HCT116 (cell line): ENCODE measurements around the gene EDN1. TPM values are rescaled to one million over a fixed set of nuclear protein-coding genes. Genes with fewer than 3 reads are reported as not detected.

Source experiments
- ATAC-seq: fragments of 200-7000 bp; cut with Tn5 transposase; 2 replicates; pipeline ENCODE4 v1.9.1; 2020; ENCODE audit warnings: mild to moderate bottlenecking, moderate library complexity
- BruUV-seq: library from RNA; stranded (reverse); fragments of 400-500 nt; replicated peaks from 2 replicates; lab custom pipeline; 2021; lab: Mats Ljungman, UMichigan
- CTCF ChIA-PET: fragments of 300-600 bp; sonication (Branson Sonifier 250); formaldehyde crosslinking; loops from one replicate; lab custom pipeline; 2021; ENCODE audit warnings: antibody characterized with exemption; lab: Charles Lee
- POLR2A ChIA-PET: fragments of 300-600, 350-600 bp; sonication (Branson Sonifier 250); formaldehyde crosslinking; loops from one replicate; lab custom pipeline; 2021; ENCODE audit warnings: antibody characterized with exemption; lab: Charles Lee
- RAD21 ChIA-PET, 2 experiments: fragments of 300-600 bp; sonication (Branson Sonifier 250); formaldehyde crosslinking; loops; one replicate each; lab custom pipeline; 2023; ENCODE audit warnings: low total read pairs in 2 of 2; ENCODE audit not compliant: uncharacterized antibody in 2 of 2, unreplicated experiment in 2 of 2, low non-redundant PET in 1 of 2; lab: Charles Lee
- DNase-seq: peaks from one replicate; pipeline ENCODE4 v3.0.0-alpha.2; 2010; ENCODE audit warnings: low read depth, low spot score
- H2AFZ ChIP-seq: fragments of 200-600 bp; shearing (Covaris generic), sonication (generic); 2 replicates; pipeline ENCODE4 v1.6.1; 2017; ENCODE audit warnings: low read depth, mixed run types, mixed read lengths, antibody characterized with exemption, low read length; ENCODE audit not compliant: poor library complexity, severe bottlenecking
- H3K27ac ChIP-seq: 2 replicates; pipeline ENCODE4 v1.5.1; 2012; ENCODE audit warnings: low read depth, low read length
- H3K27me3 ChIP-seq: fragments of 200-600 bp; sonication (generic); 2 replicates; pipeline ENCODE4 v1.6.1; 2016; ENCODE audit warnings: mixed run types, low read length, mixed read lengths; ENCODE audit not compliant: insufficient read depth
- H3K36me3 ChIP-seq, 2 experiments: fragments of 200-500 bp in 1 of 2; fragments of 200-600 bp in 1 of 2; sonication (Bioruptor generic) in 1 of 2; sonication (generic) in 1 of 2; 2 replicates each; pipeline versions ENCODE4 v1.5.1 to v1.6.1; 2014 to 2016; ENCODE audit warnings: low read length in 2 of 2, inconsistent platforms in 1 of 2, mixed read lengths in 1 of 2, mixed run types in 1 of 2; ENCODE audit not compliant: insufficient read depth in 2 of 2, control insufficient read depth in 1 of 2
- H3K4me1 ChIP-seq, 2 experiments: fragments of 200-600 bp in 1 of 2; sonication (generic) in 1 of 2; 2 replicates each; pipeline versions ENCODE4 v1.5.1 to v1.6.1; 2012 to 2017; ENCODE audit warnings: low read length in 2 of 2, inconsistent platforms in 1 of 2, mild to moderate bottlenecking in 1 of 2, mixed read lengths in 1 of 2, mixed run types in 1 of 2, moderate library complexity in 1 of 2; ENCODE audit not compliant: insufficient read depth in 2 of 2, control insufficient read depth in 1 of 2
- H3K4me2 ChIP-seq: fragments of 200-600 bp; sonication (generic); 2 replicates; pipeline ENCODE4 v1.6.1; 2017; ENCODE audit warnings: mixed run types, low read length, mixed read lengths
- H3K4me3 ChIP-seq, 2 experiments: fragments of 200-600 bp in 1 of 2; sonication (generic) in 1 of 2; replicated peaks in 1 of 2; 2 replicates each; pipeline ENCODE4 v1.5.1; 2011 to 2016; ENCODE audit warnings: low read length in 2 of 2, control low read depth in 1 of 2, low read depth in 1 of 2, mild to moderate bottlenecking in 1 of 2, mixed read lengths in 1 of 2, mixed run types in 1 of 2
- H3K79me2 ChIP-seq: fragments of 200-600 bp; sonication (generic); 2 replicates; pipeline ENCODE4 v1.6.1; 2017; ENCODE audit warnings: mild to moderate bottlenecking, mixed run types, low read length, moderate library complexity, mixed read lengths; ENCODE audit not compliant: insufficient read depth
- H3K9ac ChIP-seq: fragments of 200-600 bp; sonication (generic); 2 replicates; pipeline ENCODE4 v1.6.1; 2016; ENCODE audit warnings: low read length, mixed read lengths
- H3K9me2 ChIP-seq: fragments of 200-600 bp; sonication (generic), shearing (Covaris generic); 2 replicates; pipeline ENCODE4 v1.6.1; 2017; ENCODE audit warnings: mixed run types, mild to moderate bottlenecking, moderate library complexity; ENCODE audit not compliant: insufficient read depth
- H3K9me3 ChIP-seq, 2 experiments: fragments of 200-500 bp in 1 of 2; fragments of 200-600 bp in 1 of 2; sonication (Bioruptor generic) in 1 of 2; sonication (generic) in 1 of 2; 2 replicates each; pipeline ENCODE4 v1.6.1; 2014 to 2017; ENCODE audit warnings: low read length in 2 of 2, mixed read lengths in 2 of 2, inconsistent platforms in 1 of 2, low read depth in 1 of 2, mild to moderate bottlenecking in 1 of 2, mixed run types in 1 of 2, moderate library complexity in 1 of 2; ENCODE audit not compliant: control insufficient read depth in 1 of 2, insufficient read depth in 1 of 2
- H4K20me1 ChIP-seq: fragments of 200-600 bp; sonication (generic), shearing (Covaris generic); 2 replicates; pipeline ENCODE4 v1.6.1; 2017; ENCODE audit warnings: mixed run types, mild to moderate bottlenecking, moderate library complexity; ENCODE audit not compliant: insufficient read depth
- ATF3 ChIP-seq: IDR thresholded peaks from 2 replicates; pipeline ENCODE4 v1.6.1; 2012
- CEBPB ChIP-seq: IDR thresholded peaks from 2 replicates; pipeline ENCODE4 v1.6.1; 2012; ENCODE audit warnings: low read depth
- CTCF ChIP-seq, 3 experiments: fragments of 200-600 bp in 1 of 3; sonication (generic) in 1 of 3; IDR thresholded peaks in 2 of 3; conservative IDR thresholded peaks in 1 of 3; 2 replicates each; pipeline ENCODE4 v1.5.1; 2012 to 2017; ENCODE audit warnings: low read depth in 2 of 3, low read length in 2 of 3, antibody characterized with exemption in 1 of 3, borderline replicate concordance in 1 of 3, control low read depth in 1 of 3, mild to moderate bottlenecking in 1 of 3, mixed read lengths in 1 of 3, mixed run types in 1 of 3, moderate library complexity in 1 of 3; ENCODE audit not compliant: insufficient read depth in 1 of 3
- ELF1 ChIP-seq: IDR thresholded peaks from 2 replicates; pipeline ENCODE4 v1.6.1; 2012; ENCODE audit warnings: low read depth, borderline replicate concordance
- EZH2 ChIP-seq: fragments of 200-600 bp; sonication (generic); IDR thresholded peaks from 2 replicates; pipeline ENCODE4 v1.6.1; 2017; ENCODE audit warnings: antibody characterized with exemption, mixed run types
- EZH2phosphoT487 ChIP-seq: fragments of 200-600 bp; IDR thresholded peaks from 2 replicates; pipeline ENCODE4 v1.6.1; 2018; ENCODE audit warnings: antibody characterized with exemption, borderline replicate concordance
- MAX ChIP-seq: IDR thresholded peaks from 2 replicates; pipeline ENCODE4 v1.6.1; 2012
- REST ChIP-seq: IDR thresholded peaks from 2 replicates; pipeline ENCODE4 v1.6.1; 2012; ENCODE audit warnings: low read depth
- SRF ChIP-seq: IDR thresholded peaks from 2 replicates; pipeline ENCODE4 v1.6.1; 2012; ENCODE audit warnings: low read depth
- TCF7L2 ChIP-seq: IDR thresholded peaks from 2 replicates; pipeline ENCODE4 v1.7.0; 2011; ENCODE audit warnings: borderline replicate concordance, inconsistent platforms; ENCODE audit not compliant: insufficient read depth, insufficient read length; ENCODE audit errors: extremely low read depth
- ZFX ChIP-seq: fragments of 450-650 bp; IDR thresholded peaks from 2 replicates; pipeline ENCODE4 v1.6.1; 2017
- ZNF274 ChIP-seq: fragments of 200-500 bp; sonication (Bioruptor generic); IDR thresholded peaks from 2 replicates; pipeline ENCODE4 v1.6.1; 2014; ENCODE audit warnings: mild to moderate bottlenecking, low read depth, low read length, inconsistent platforms
- intact Hi-C: fragments of 100-400 bp; cut with micrococcal nuclease; formaldehyde crosslinking; loops from 2 replicates; pipeline ENCODE4 v1.10.0; 2022
- total RNA-seq: library from RNA; stranded (reverse); gene quantifications from one replicate; pipeline ENCODE4 v1.2.1, GENCODE V29; 2021; ENCODE audit not compliant: unreplicated experiment

The EDN1 gene
- total RNA-seq, 1 experiment from 2014 or later, result 0.22 TPM

- ATAC-seq (no peak), DNase-seq (no peak)
- ChIA-PET CTCF (interaction anchor here (1.0 to 1.6 kb wide), 3 partner anchors 9 to 304 kb away, joined by 3 to 4 read pairs (median 3); partner anchors contain the start of gene EDN1), POLR2A (interaction anchor here (0.8 kb wide), 1 partner anchor 12 kb away, joined by 3 read pairs; no protein-coding TSS in a partner anchor), RAD21 (no interaction called here)
- intact Hi-C loops, result no loop called here
- Histone ChIP-seq H3K36me3 (no peaks in the 10 kb centered on the region), H3K9me3 (no peaks in the 10 kb centered on the region), H3K27me3 (no peaks in the 10 kb centered on the region), H2AFZ (no peak overlapping the region), H3K4me1 (peaks cover 0 to 21% of the 10 kb centered on the region in 2 experiments; a peak in 3 of 4 replicates), H3K79me2 (no peaks in the 10 kb centered on the region), H3K4me3 (no peak overlapping the region), H3K4me2 (no peak overlapping the region), H3K9me2 (no peaks in the 10 kb centered on the region), H4K20me1 (no peaks in the 10 kb centered on the region), H3K9ac (no peak overlapping the region), H3K27ac (no peak overlapping the region)
- TF ChIP-seq SRF (no peak), CEBPB (no peak)
- no TSS peak for BruUV-seq
Observed at GRCh38 chr6:12298995-12299394, 8.8 kb downstream of the EDN1 start.

GRCh38 chr6:12301018-12301417 lies 10.9 kb downstream of the EDN1 start:
- no peaks in the 10 kb centered on the region for H3K79me2 ChIP-seq
- POLR2A ChIA-PET, result interaction anchor here (1.6 kb wide), 1 partner anchor 13 kb away, joined by 3 read pairs; no protein-coding TSS in a partner anchor
- no peak for DNase-seq
- no peak for ATAC-seq
- H3K9me2 ChIP-seq, result no peaks in the 10 kb centered on the region
- TF ChIP-seq REST, result no peak
- TF ChIP-seq MAX, result no peak
- no peak for TF ChIP-seq ELF1
- TF ChIP-seq ZNF274, result no peak
- TF ChIP-seq ZFX, result no peak
- TF ChIP-seq SRF, result no peak
- TF ChIP-seq TCF7L2, result no peak
- TF ChIP-seq EZH2phosphoT487, result no peak
- TF ChIP-seq CTCF (IDR thresholded peaks at IDR 0.05 in 2 of 3, conservative IDR thresholded peaks at IDR 0.05 in 1 of 3; ENCODE audit: borderline replicate concordance in 1 of 3, insufficient read depth in 1 of 3, low read depth in 2 of 3, low read length in 2 of 3), result no peak
- no peak for TF ChIP-seq EZH2
- no peak for TF ChIP-seq ATF3
- intact Hi-C loops, result no loop called here
- H3K9ac ChIP-seq, result no peak overlapping the region
- H4K20me1 ChIP-seq, result no peaks in the 10 kb centered on the region
- no peaks in the 10 kb centered on the region for H3K27me3 ChIP-seq
- H3K4me1 ChIP-seq, result peaks cover 0 to 15% of the 10 kb centered on the region in 2 experiments; a peak in 3 of 4 replicates
- H3K9me3 ChIP-seq, result no peaks in the 10 kb centered on the region
- no peak overlapping the region for H3K4me2 ChIP-seq
- no TSS peak for BruUV-seq
- H3K4me3 ChIP-seq, result no peak overlapping the region
- CTCF ChIA-PET, result no interaction called here
- no peak overlapping the region for H2AFZ ChIP-seq
- RAD21 ChIA-PET, result no interaction called here
- H3K36me3 ChIP-seq, result no peaks in the 10 kb centered on the region
- no peak overlapping the region for H3K27ac ChIP-seq
